GM10248 (cell line): Measurements from ENCODE around the gene SRP19.

Experiments used
- CTCF ChIA-PET: fragments of 300-600 bp; sonication (Branson Sonifier 250); formaldehyde crosslinking; extraction: SDS; loops from one replicate; lab custom pipeline; 2021; ENCODE audit warnings: antibody characterized with exemption; lab: Yijun Ruan, JAX
- POLR2A ChIA-PET: fragments of 350-650 bp; sonication (Branson Sonifier 250); formaldehyde crosslinking; extraction: SDS; loops from one replicate; lab custom pipeline; 2020; ENCODE audit warnings: antibody characterized with exemption; lab: Yijun Ruan, JAX
- DNase-seq: peaks from one replicate; pipeline ENCODE4 v3.0.0; 2012; ENCODE audit errors: extremely low spot score
- CTCF ChIP-seq: IDR thresholded peaks from 2 replicates; pipeline ENCODE4 v1.5.1; 2012; ENCODE audit warnings: mild to moderate bottlenecking, low read depth; ENCODE audit errors: extremely low read depth, missing control alignments, control extremely low read depth

SRP19 gene

GRCh38 chr5:112860929-112861637 is at the start of gene SRP19:
SRP19 (plus strand) TSS chr5:112861287; CDS start chr5:112861377, 90 bp downstream.
- DNase-seq = peak; percentile 96
- no peak for TF ChIP-seq CTCF
- ChIA-PET POLR2A (interaction anchor here (1.2 kb wide), 1 partner anchor 21 kb away, joined by 3 read pairs; no protein-coding TSS in a partner anchor), CTCF (interaction anchor here (1.2 to 3.2 kb wide), 8 partner anchors 13 to 106 kb away, joined by 3 to 28 read pairs (median 4); no protein-coding TSS in a partner anchor)

GRCh38 chr5:112812549-112812948 is 48.5 kb upstream of the SRP19 start:
- no peak for DNase-seq
- no peak for TF ChIP-seq CTCF
- ChIA-PET CTCF (interaction anchor here (1.4 to 1.6 kb wide), 3 partner anchors 9 to 83 kb away, joined by 4 to 6 read pairs (median 5); no protein-coding TSS in a partner anchor), POLR2A (no interaction called here)

- ChIA-PET POLR2A (no interaction called here), CTCF (interaction anchor here (1.4 kb wide), 1 partner anchor 28 kb away, joined by 3 read pairs; no protein-coding TSS in a partner anchor)
- no peak for TF ChIP-seq CTCF
- no peak for DNase-seq
These were observed 40.8 kb upstream of the SRP19 start for GRCh38 chr5:112820246-112820645.

- ChIA-PET CTCF (interaction anchor here (0.7 to 1.1 kb wide), 2 partner anchors 14 to 16 kb away, joined by 3 to 5 read pairs; no protein-coding TSS in a partner anchor), POLR2A (no interaction called here)
- no peak for DNase-seq
- TF ChIP-seq CTCF = no peak
These were observed 38.6 kb upstream of the SRP19 start for GRCh38 chr5:112822456-112822855.

- no peak for DNase-seq
- ChIA-PET CTCF (no interaction called here), POLR2A (no interaction called here)
- TF ChIP-seq CTCF = no peak
These were observed 37.9 kb upstream of the SRP19 start for GRCh38 chr5:112823181-112823580.

- no peak for DNase-seq
- CTCF ChIA-PET = no interaction called here
These were observed 37.4 kb upstream of the SRP19 start for GRCh38 chr5:112823656-112824055.

More at GRCh38 chr5:112823656-112824055, 37.4 kb upstream of the SRP19 start:
- POLR2A ChIA-PET = no interaction called here
- TF ChIP-seq CTCF = no peak
